Body of pancreas (tissue), 4 donors: ENCODE measurements around the gene SPRTN. TPM values are rescaled to one million over a fixed set of nuclear protein-coding genes. Genes with fewer than 3 reads are reported as not detected.

Source experiments
- ATAC-seq: fragments of 150-250 bp; one replicate; pipeline ENCODE4 v1.9.1; 2016
- DNase-seq, 4 donors: peaks; one replicate each; pipeline ENCODE4 v3.0.0-alpha.2; 2019
- H3K27ac ChIP-seq, 4 donors: fragments of 200-600 bp; sonication (generic); 1 replicate in 3 of 4; 2 replicates in 1 of 4; pipeline versions ENCODE4 v1.5.1 to v1.6.1; 2016 to 2019; ENCODE audit warnings: mild to moderate bottlenecking in 1 of 4, mixed read lengths in 1 of 4, moderate library complexity in 1 of 4
- H3K27me3 ChIP-seq, 2 donors: fragments of 200-600 bp; sonication (generic); one replicate each; pipeline ENCODE4 v1.6.0; 2016; ENCODE audit warnings: mild to moderate bottlenecking in 1 of 2
- H3K36me3 ChIP-seq, 2 donors: fragments of 200-600 bp; sonication (generic); replicated peaks in 1 of 2; 2 replicates each; pipeline ENCODE4 v1.5.1; 2016; ENCODE audit warnings: low read depth in 2 of 2; ENCODE audit not compliant: insufficient read depth in 1 of 2
- H3K4me1 ChIP-seq: fragments of 200-600 bp; sonication (generic); one replicate; pipeline ENCODE4 v1.6.0; 2016
- H3K4me3 ChIP-seq, 2 donors: fragments of 200-600 bp; sonication (generic); 1 replicate in 1 of 2; 2 replicates in 1 of 2; pipeline ENCODE4 v1.5.1; 2016 to 2019
- H3K9me3 ChIP-seq, 3 donors: fragments of 200-600 bp; sonication (generic); 1 replicate in 2 of 3; 2 replicates in 1 of 3; pipeline ENCODE4 v1.5.1; 2016
- POLR2A ChIP-seq, 3 donors: fragments of 450-650 bp; IDR thresholded peaks; one replicate each; pipeline ENCODE4 v1.6.1; 2016; ENCODE audit warnings: antibody characterized with exemption in 3 of 3, mild to moderate bottlenecking in 2 of 3
- WGBS, 2 donors: methylation state at CpG; one replicate each; pipeline ENCODE4 v1.1.5; 2017; 5-methylcytosine and 5-hydroxymethylcytosine counted together
- intact Hi-C: fragments of 100-400 bp; cut with DNase I; formaldehyde crosslinking; loops from one replicate; pipeline ENCODE4 v1.15.1; 2023
- total RNA-seq, 2 donors: library from RNA; depleted of rRNA; stranded (reverse); fragments of >200 nt; gene quantifications; one replicate each; pipeline ENCODE4 v1.1.0, GENCODE V29; 2016
- TF ChIP-seq, protein P1 (sequence below), 7 experiments: fragments of 450-650 bp in 4 of 7; fragments of 200-600 bp in 3 of 7; sonication (generic) in 3 of 7; IDR thresholded peaks; one replicate each; pipeline ENCODE4 v1.5.1; 2016 to 2019; ENCODE audit warnings: antibody characterized with exemption in 7 of 7

The SPRTN gene
- total RNA-seq, 2 donors from 2014 or later, result 10.9 to 11.2 TPM

GRCh38 chr1:231324660-231325059, 13.4 kb upstream of the SPRTN start:
- DNase-seq, result no peak
- H3K36me3 ChIP-seq, result no peaks in the 10 kb centered on the region
- intact Hi-C loops, result no loop called here
- 79 to 86% methylated on average over 5 of the region's 5 CpGs for WGBS, 2 donors
- no peak for ATAC-seq
- no peak overlapping the region for H3K4me3 ChIP-seq
- H3K27ac ChIP-seq, result no peak overlapping the region
- TF ChIP-seq POLR2A (IDR thresholded peaks at IDR 0.05), result no peak
- TF ChIP-seq, protein P1, sequence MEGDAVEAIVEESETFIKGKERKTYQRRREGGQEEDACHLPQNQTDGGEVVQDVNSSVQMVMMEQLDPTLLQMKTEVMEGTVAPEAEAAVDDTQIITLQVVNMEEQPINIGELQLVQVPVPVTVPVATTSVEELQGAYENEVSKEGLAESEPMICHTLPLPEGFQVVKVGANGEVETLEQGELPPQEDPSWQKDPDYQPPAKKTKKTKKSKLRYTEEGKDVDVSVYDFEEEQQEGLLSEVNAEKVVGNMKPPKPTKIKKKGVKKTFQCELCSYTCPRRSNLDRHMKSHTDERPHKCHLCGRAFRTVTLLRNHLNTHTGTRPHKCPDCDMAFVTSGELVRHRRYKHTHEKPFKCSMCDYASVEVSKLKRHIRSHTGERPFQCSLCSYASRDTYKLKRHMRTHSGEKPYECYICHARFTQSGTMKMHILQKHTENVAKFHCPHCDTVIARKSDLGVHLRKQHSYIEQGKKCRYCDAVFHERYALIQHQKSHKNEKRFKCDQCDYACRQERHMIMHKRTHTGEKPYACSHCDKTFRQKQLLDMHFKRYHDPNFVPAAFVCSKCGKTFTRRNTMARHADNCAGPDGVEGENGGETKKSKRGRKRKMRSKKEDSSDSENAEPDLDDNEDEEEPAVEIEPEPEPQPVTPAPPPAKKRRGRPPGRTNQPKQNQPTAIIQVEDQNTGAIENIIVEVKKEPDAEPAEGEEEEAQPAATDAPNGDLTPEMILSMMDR (IDR thresholded peaks at IDR 0.05), result no peak
- peaks cover 11% of the 10 kb centered on the region for H3K4me1 ChIP-seq
- H3K9me3 ChIP-seq, result no peaks in the 10 kb centered on the region
- no peaks in the 10 kb centered on the region for H3K27me3 ChIP-seq

- ATAC-seq (no peak), DNase-seq (no peak)
- Histone ChIP-seq H3K27me3 (no peaks in the 10 kb centered on the region), H3K9me3 (no peaks in the 10 kb centered on the region), H3K4me3 (no peak overlapping the region), H3K27ac (no peak overlapping the region), H3K4me1 (peaks cover 11% of the 10 kb centered on the region), H3K36me3 (no peaks in the 10 kb centered on the region)
- 8 to 15% methylated on average over 1 of the region's 1 CpG for WGBS, 2 donors
- no peak for TF ChIP-seq POLR2A (IDR thresholded peaks at IDR 0.05)
- TF ChIP-seq, protein P1 (IDR thresholded peaks at IDR 0.05), result no peak
- intact Hi-C loops, result no loop called here
These were observed 11.8 kb upstream of the SPRTN start for GRCh38 chr1:231326248-231326647.

DNA sequence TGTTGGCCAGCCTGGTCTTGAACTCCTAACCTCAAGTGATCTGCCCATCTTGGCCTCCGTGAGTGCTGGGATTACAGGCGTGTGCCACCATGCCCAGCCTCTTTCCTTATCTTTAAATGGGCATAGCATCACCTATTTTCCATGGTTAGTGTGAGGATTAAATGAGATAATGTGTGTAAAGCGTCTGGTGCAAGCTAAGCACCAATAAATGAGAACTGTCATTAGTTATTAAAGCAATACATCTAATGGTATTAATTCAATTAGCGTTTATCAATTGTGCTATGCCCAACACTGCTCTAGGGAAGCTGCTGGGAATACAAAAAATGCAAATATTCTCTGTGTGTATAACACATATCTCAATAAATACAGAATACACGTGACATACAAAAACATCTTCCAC, 10.5 kb upstream of the SPRTN start:
- no peak for ATAC-seq
- Histone ChIP-seq H3K9me3 (no peaks in the 10 kb centered on the region), H3K36me3 (no peaks in the 10 kb centered on the region), H3K4me1 (peaks cover 13% of the 10 kb centered on the region), H3K27ac (no peak overlapping the region), H3K4me3 (no peak overlapping the region), H3K27me3 (no peaks in the 10 kb centered on the region)
- intact Hi-C loops, result no loop called here
- TF ChIP-seq POLR2A (IDR thresholded peaks at IDR 0.05), result no peak
- TF ChIP-seq, protein P1 (IDR thresholded peaks at IDR 0.05), result no peak
- WGBS, 2 donors, result 67 to 76% methylated on average over 5 of the region's 5 CpGs
- no peak for DNase-seq

GRCh38 chr1:231329483-231329882, 8.6 kb upstream of the SPRTN start:
- no peaks in the 10 kb centered on the region for H3K9me3 ChIP-seq
- no peak overlapping the region for H3K27ac ChIP-seq
- 88 to 92% methylated on average over 7 of the region's 7 CpGs for WGBS, 2 donors
- peaks cover 31% of the 10 kb centered on the region for H3K4me1 ChIP-seq
- ATAC-seq (no peak), DNase-seq (no peak)
- H3K36me3 ChIP-seq, result no peaks in the 10 kb centered on the region
- H3K4me3 ChIP-seq, result no peak overlapping the region
- intact Hi-C loops, result no loop called here
- TF ChIP-seq, protein P1 (IDR thresholded peaks at IDR 0.05), result no peak
- H3K27me3 ChIP-seq, result no peaks in the 10 kb centered on the region

- intact Hi-C loops, result no loop called here
These were observed 5.3 kb upstream of the SPRTN start for GRCh38 chr1:231332761-231333160.

More at GRCh38 chr1:231332761-231333160, 5.3 kb upstream of the SPRTN start:
- H3K9me3 ChIP-seq, result no peaks in the 10 kb centered on the region
- ATAC-seq (no peak), DNase-seq (no peak)
- no peak overlapping the region for H3K27ac ChIP-seq
- no peak overlapping the region for H3K4me3 ChIP-seq
- WGBS, 2 donors, result 64 to 78% methylated on average over 1 of the region's 1 CpG
- TF ChIP-seq POLR2A (IDR thresholded peaks at IDR 0.05), result no peak
- TF ChIP-seq, protein P1 (IDR thresholded peaks at IDR 0.05), result no peak
- no peaks in the 10 kb centered on the region for H3K27me3 ChIP-seq
- H3K36me3 ChIP-seq, result no peaks in the 10 kb centered on the region
- peaks cover 41% of the 10 kb centered on the region for H3K4me1 ChIP-seq
